ENCODE measurements around the gene RFWD3. TPM values are rescaled to one million over a fixed set of nuclear protein-coding genes. Genes with fewer than 3 reads are reported as not detected.

The RFWD3 gene
- total RNA-seq, 1 experiment from 2014 or later = 53.7 TPM

DNA sequence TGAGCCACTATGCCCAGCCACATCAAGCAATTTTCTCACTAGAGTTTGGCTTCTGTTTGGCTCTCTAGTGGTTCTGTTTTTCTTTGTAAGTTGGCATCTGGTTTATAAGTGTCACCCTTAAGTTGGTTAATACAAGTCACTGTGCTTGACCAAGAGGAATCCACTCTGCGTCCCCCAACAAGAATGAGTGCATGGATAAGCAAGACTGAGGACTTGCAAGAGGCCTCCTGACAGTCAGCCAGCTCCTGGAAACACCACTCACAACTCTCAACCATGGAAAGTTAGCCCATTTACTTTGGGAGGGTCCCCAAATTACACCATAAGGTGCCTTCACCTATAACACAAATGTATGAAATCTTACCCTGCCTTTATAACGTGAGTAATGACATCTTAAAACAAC is 7.6 kb downstream of the RFWD3 start:
- H3K4me1 ChIP-seq (ENCODE audit: control insufficient read depth, insufficient read depth, low read length) = no peaks in the 10 kb centered on the region; the same call in 1 of the 2 replicates
- CTCF ChIA-PET = interaction anchor here (0.6 kb wide), 1 partner anchor 25 kb away, joined by 11 read pairs; no protein-coding TSS in a partner anchor
- H3K27me3 ChIP-seq (ENCODE audit: control insufficient read depth, insufficient read depth, low read length) = no peaks in the 10 kb centered on the region
- POLR2A ChIA-PET = interaction anchor here (0.7 kb wide), 1 partner anchor 79 kb away, joined by 7 read pairs; no protein-coding TSS in a partner anchor
- intact Hi-C loops (cut with micrococcal nuclease; ENCODE audit: unreplicated experiment) (no loop called here), in situ Hi-C loops (cut with HindIII; ENCODE audit: low pct_unique_long_range_greater_than_20kb, low sequenced_read_pairs) (no loop called here)
- no peak overlapping the region for H3K27ac ChIP-seq (ENCODE audit: low read length)
- no peak overlapping the region for H3K4me3 ChIP-seq (ENCODE audit: low read depth in 2 of 2, low read length in 2 of 2)
- ATAC-seq = no peak
- peaks cover 40% of the 10 kb centered on the region for H3K36me3 ChIP-seq (ENCODE audit: control insufficient read depth, insufficient read depth, low read length)
- H3K9me3 ChIP-seq (ENCODE audit: control insufficient read depth, insufficient read depth, low read depth, low read length) = no peaks in the 10 kb centered on the region
- BruUV-seq (replicated peaks) = no TSS peak
- TF ChIP-seq REST (IDR thresholded peaks at IDR 0.05; ENCODE audit: insufficient read depth in 1 of 2, low read depth in 2 of 2, low read length in 1 of 2) (no peak), TCF7L2 (IDR thresholded peaks at IDR 0.05; ENCODE audit: low read depth, low read length) (no peak), SIN3A (IDR thresholded peaks at IDR 0.05; ENCODE audit: borderline replicate concordance, insufficient read depth, low read depth, low read length) (no peak), POLR2AphosphoS5 (IDR thresholded peaks at IDR 0.05; ENCODE audit: low read depth, low read length) (no peak)
- TF ChIP-seq, protein P1, sequence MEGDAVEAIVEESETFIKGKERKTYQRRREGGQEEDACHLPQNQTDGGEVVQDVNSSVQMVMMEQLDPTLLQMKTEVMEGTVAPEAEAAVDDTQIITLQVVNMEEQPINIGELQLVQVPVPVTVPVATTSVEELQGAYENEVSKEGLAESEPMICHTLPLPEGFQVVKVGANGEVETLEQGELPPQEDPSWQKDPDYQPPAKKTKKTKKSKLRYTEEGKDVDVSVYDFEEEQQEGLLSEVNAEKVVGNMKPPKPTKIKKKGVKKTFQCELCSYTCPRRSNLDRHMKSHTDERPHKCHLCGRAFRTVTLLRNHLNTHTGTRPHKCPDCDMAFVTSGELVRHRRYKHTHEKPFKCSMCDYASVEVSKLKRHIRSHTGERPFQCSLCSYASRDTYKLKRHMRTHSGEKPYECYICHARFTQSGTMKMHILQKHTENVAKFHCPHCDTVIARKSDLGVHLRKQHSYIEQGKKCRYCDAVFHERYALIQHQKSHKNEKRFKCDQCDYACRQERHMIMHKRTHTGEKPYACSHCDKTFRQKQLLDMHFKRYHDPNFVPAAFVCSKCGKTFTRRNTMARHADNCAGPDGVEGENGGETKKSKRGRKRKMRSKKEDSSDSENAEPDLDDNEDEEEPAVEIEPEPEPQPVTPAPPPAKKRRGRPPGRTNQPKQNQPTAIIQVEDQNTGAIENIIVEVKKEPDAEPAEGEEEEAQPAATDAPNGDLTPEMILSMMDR (IDR thresholded peaks at IDR 0.05) = no peak
- DNase-seq (ENCODE audit: low read depth, low spot score) = no peak

GRCh38 chr16:74657870-74658642 is 8.6 kb downstream of the RFWD3 start:
- TF ChIP-seq SIN3A (IDR thresholded peaks at IDR 0.05; ENCODE audit: borderline replicate concordance, insufficient read depth, low read depth, low read length) (no peak), POLR2AphosphoS5 (IDR thresholded peaks at IDR 0.05; ENCODE audit: low read depth, low read length) (no peak), TCF7L2 (IDR thresholded peaks at IDR 0.05; ENCODE audit: low read depth, low read length) (no peak), REST (IDR thresholded peaks at IDR 0.05; ENCODE audit: insufficient read depth in 1 of 2, low read depth in 2 of 2, low read length in 1 of 2) (no peak)
- TF ChIP-seq, protein P1 (IDR thresholded peaks at IDR 0.05) = no peak
- Histone ChIP-seq H3K36me3 (ENCODE audit: control insufficient read depth, insufficient read depth, low read length) (peaks cover 38% of the 10 kb centered on the region), H3K4me3 (ENCODE audit: low read depth in 2 of 2, low read length in 2 of 2) (no peak overlapping the region), H3K27me3 (ENCODE audit: control insufficient read depth, insufficient read depth, low read length) (no peaks in the 10 kb centered on the region), H3K27ac (ENCODE audit: low read length) (no peak overlapping the region), H3K9me3 (ENCODE audit: control insufficient read depth, insufficient read depth, low read depth, low read length) (no peaks in the 10 kb centered on the region), H3K4me1 (ENCODE audit: control insufficient read depth, insufficient read depth, low read length) (no peaks in the 10 kb centered on the region; the same call in 1 of the 2 replicates)
- ATAC-seq = no peak
- POLR2A ChIA-PET = no interaction called here
- intact Hi-C loops (cut with micrococcal nuclease; ENCODE audit: unreplicated experiment) (no loop called here), in situ Hi-C loops (cut with HindIII; ENCODE audit: low pct_unique_long_range_greater_than_20kb, low sequenced_read_pairs) (no loop called here)
- no peak for DNase-seq (ENCODE audit: low read depth, low spot score)
- no TSS peak for BruUV-seq (replicated peaks)
- CTCF ChIA-PET = no interaction called here

Measured in Panc1 (cell line).